Astrocyte (in vitro differentiated cells and primary cell): ENCODE data around the gene LIMS1. TPM values are rescaled to one million over a fixed set of nuclear protein-coding genes. Genes with fewer than 3 reads are reported as not detected.

Source experiments
- DNase-seq: peaks from one replicate; pipeline ENCODE4 v3.0.0-alpha.2; 2010; ENCODE audit warnings: low read depth
- FAIRE-seq: peaks from 2 replicates; lab custom pipeline; 2011; peaks lifted over from hg19 to GRCh38; lab: Jason Lieb, UNC
- H2AFZ ChIP-seq: 2 replicates; pipeline ENCODE4 v1.6.0; 2012; ENCODE audit warnings: low read depth, low read length, inconsistent platforms
- H3K27ac ChIP-seq: 2 replicates; pipeline ENCODE4 v1.5.1; 2011; ENCODE audit warnings: low read depth, low read length, inconsistent platforms
- H3K27me3 ChIP-seq: 2 replicates; pipeline ENCODE4 v1.6.0; 2011; ENCODE audit warnings: low read length, inconsistent platforms; ENCODE audit not compliant: insufficient read depth
- H3K36me3 ChIP-seq: 2 replicates; pipeline ENCODE4 v1.5.1; 2011; ENCODE audit warnings: low read length, inconsistent platforms; ENCODE audit not compliant: insufficient read depth
- H3K4me1 ChIP-seq: 2 replicates; pipeline ENCODE4 v1.5.1; 2011; ENCODE audit warnings: low read length, inconsistent platforms; ENCODE audit not compliant: insufficient read depth
- H3K4me2 ChIP-seq: 2 replicates; pipeline ENCODE4 v1.6.0; 2012; ENCODE audit warnings: low read length, inconsistent platforms
- H3K4me3 ChIP-seq: 2 replicates; pipeline ENCODE4 v1.5.1; 2011; ENCODE audit warnings: low read depth, mild to moderate bottlenecking, low read length, inconsistent platforms; ENCODE audit not compliant: insufficient read depth
- H3K79me2 ChIP-seq: 2 replicates; pipeline ENCODE4 v1.6.0; 2012; ENCODE audit warnings: mild to moderate bottlenecking, low read length, inconsistent platforms; ENCODE audit not compliant: insufficient read depth
- H3K9ac ChIP-seq: 2 replicates; pipeline ENCODE4 v1.6.0; 2012; ENCODE audit warnings: mild to moderate bottlenecking, low read length, inconsistent platforms
- H3K9me3 ChIP-seq: 2 replicates; pipeline ENCODE4 v1.5.1; 2012; ENCODE audit warnings: low read depth, mild to moderate bottlenecking, low read length, inconsistent platforms; ENCODE audit not compliant: insufficient read depth
- H4K20me1 ChIP-seq: 2 replicates; pipeline ENCODE4 v1.6.0; 2012; ENCODE audit warnings: low read length, inconsistent platforms; ENCODE audit not compliant: insufficient read depth
- H3K27ac Mint-ChIP-seq: one replicate; pipeline ENCODE4 v1.8.0; 2021; ENCODE audit warnings: mild to moderate bottlenecking, mixed read lengths; ENCODE audit not compliant: unreplicated experiment
- H3K27me3 Mint-ChIP-seq: one replicate; pipeline ENCODE4 v1.8.0; 2021; ENCODE audit warnings: low read depth, mixed read lengths; ENCODE audit not compliant: unreplicated experiment
- H3K36me3 Mint-ChIP-seq: one replicate; pipeline ENCODE4 v1.8.0; 2021; ENCODE audit warnings: low read depth, mixed read lengths; ENCODE audit not compliant: unreplicated experiment
- H3K4me1 Mint-ChIP-seq: one replicate; pipeline ENCODE4 v1.8.0; 2021; ENCODE audit warnings: low read depth, mixed read lengths; ENCODE audit not compliant: unreplicated experiment
- H3K4me3 Mint-ChIP-seq: one replicate; pipeline ENCODE4 v1.8.0; 2021; ENCODE audit warnings: mild to moderate bottlenecking, moderate library complexity, mixed read lengths; ENCODE audit not compliant: unreplicated experiment
- H3K9me3 Mint-ChIP-seq: one replicate; pipeline ENCODE4 v1.8.0; 2021; ENCODE audit warnings: mild to moderate bottlenecking, mixed read lengths; ENCODE audit not compliant: unreplicated experiment
- CTCF ChIP-seq: IDR thresholded peaks from 2 replicates; pipeline ENCODE4 v1.5.1; 2011; ENCODE audit warnings: low read depth, mild to moderate bottlenecking, inconsistent platforms, low read length, moderate library complexity; ENCODE audit not compliant: insufficient read depth
- EZH2 ChIP-seq: IDR thresholded peaks from 2 replicates; pipeline ENCODE4 v1.6.1; 2012; ENCODE audit warnings: mild to moderate bottlenecking, low read length, inconsistent platforms; ENCODE audit not compliant: insufficient read depth
- total RNA-seq: library from RNA; stranded (reverse); gene quantifications from 2 replicates; pipeline ENCODE4 v1.2.1, GENCODE V29; 2021

LIMS1 gene
- total RNA-seq, 1 donor from 2014 or later: 205 TPM

DNA sequence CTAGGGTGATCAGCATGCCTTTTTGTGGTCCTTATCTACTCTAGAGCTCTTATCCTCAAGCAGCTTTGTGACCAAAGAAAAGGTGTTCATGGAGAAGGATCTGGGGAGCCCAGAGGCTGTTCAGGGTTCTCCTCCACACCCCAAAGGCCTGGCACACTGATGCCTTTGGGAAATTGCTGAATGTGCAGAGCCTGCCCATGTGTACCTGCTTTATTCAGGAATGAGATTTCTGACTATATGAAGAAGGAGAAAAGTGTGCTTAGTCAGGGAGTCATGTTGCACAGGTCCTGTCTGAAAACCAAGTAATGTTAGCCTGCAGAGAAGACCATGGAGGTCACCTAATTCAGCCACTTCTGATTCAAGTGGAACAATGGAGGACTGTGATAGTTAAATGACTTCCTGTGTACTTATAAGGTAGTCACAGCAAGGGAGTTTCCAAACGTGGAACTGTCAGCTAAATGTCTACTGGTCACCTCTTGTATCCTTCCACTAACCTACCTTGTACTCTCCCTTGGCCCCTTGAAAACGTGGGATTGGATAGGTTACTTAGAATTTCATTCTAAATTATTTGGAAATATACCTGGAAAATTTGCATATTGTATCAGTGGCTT lies 81.3 kb downstream of the LIMS1 start:
- Histone ChIP-seq H4K20me1 (peaks cover 72% of the 10 kb centered on the region), H3K4me2 (no peak overlapping the region), H3K27ac (no peak overlapping the region), H3K4me3 (no peak overlapping the region), H3K79me2 (peaks cover 97% of the 10 kb centered on the region), H3K9ac (no peak overlapping the region), H3K9me3 (no peaks in the 10 kb centered on the region), H2AFZ (no peak overlapping the region), H3K4me1 (peaks cover 19% of the 10 kb centered on the region), H3K27me3 (no peaks in the 10 kb centered on the region), H3K36me3 (no peaks in the 10 kb centered on the region)
- Mint-ChIP-seq H3K4me1 (peaks cover 69% of the 10 kb centered on the region), H3K36me3 (peaks cover 15% of the 10 kb centered on the region), H3K27me3 (no peaks in the 10 kb centered on the region), H3K4me3 (no peak overlapping the region), H3K9me3 (no peaks in the 10 kb centered on the region), H3K27ac (no peak overlapping the region)
- TF ChIP-seq CTCF (no peak), EZH2 (no peak)
- DNase-seq (no peak), FAIRE-seq (no peak)

- Mint-ChIP-seq H3K4me1 (peaks cover 75% of the 10 kb centered on the region), H3K36me3 (peaks cover 15% of the 10 kb centered on the region), H3K9me3 (no peaks in the 10 kb centered on the region), H3K27me3 (no peaks in the 10 kb centered on the region), H3K27ac (no peak overlapping the region), H3K4me3 (no peak overlapping the region)
- Histone ChIP-seq H3K9me3 (no peaks in the 10 kb centered on the region), H3K9ac (no peak overlapping the region), H3K36me3 (no peaks in the 10 kb centered on the region), H3K4me3 (no peak overlapping the region), H4K20me1 (peaks cover 76% of the 10 kb centered on the region), H2AFZ (no peak overlapping the region), H3K4me1 (peaks cover 27% of the 10 kb centered on the region), H3K79me2 (peaks cover 97% of the 10 kb centered on the region), H3K27ac (no peak overlapping the region), H3K27me3 (no peaks in the 10 kb centered on the region), H3K4me2 (no peak overlapping the region)
- DNase-seq: no peak
- no peak for TF ChIP-seq EZH2
- TF ChIP-seq CTCF: no peak
- FAIRE-seq: no peak
Measured at GRCh38 chr2:108616318-108616717, 82.0 kb downstream of the LIMS1 start.

- Histone ChIP-seq H3K27me3 (no peaks in the 10 kb centered on the region), H3K4me1 (peaks cover 31% of the 10 kb centered on the region), H4K20me1 (peaks cover 79% of the 10 kb centered on the region), H3K4me3 (no peak overlapping the region), H3K4me2 (no peak overlapping the region), H3K27ac (no peak overlapping the region), H2AFZ (no peak overlapping the region), H3K9ac (no peak overlapping the region), H3K9me3 (no peaks in the 10 kb centered on the region), H3K36me3 (no peaks in the 10 kb centered on the region), H3K79me2 (peaks cover 98% of the 10 kb centered on the region)
- H3K4me3 Mint-ChIP-seq: no peak overlapping the region
- H3K4me1 Mint-ChIP-seq: peaks cover 79% of the 10 kb centered on the region
- peak overlapping the region; percentile 16 for H3K27ac Mint-ChIP-seq
- no peaks in the 10 kb centered on the region for H3K27me3 Mint-ChIP-seq
- no peak for TF ChIP-seq CTCF
- no peak for TF ChIP-seq EZH2
- FAIRE-seq (no peak), DNase-seq (peak; percentile 73)
- H3K36me3 Mint-ChIP-seq: peaks cover 15% of the 10 kb centered on the region
- no peaks in the 10 kb centered on the region for H3K9me3 Mint-ChIP-seq
Measured at GRCh38 chr2:108616751-108617161, 82.5 kb downstream of the LIMS1 start.
